NOMO-1 treated with DMSO at 0.1 percent for 48 hours (cell line): Measurements from ENCODE around the gene PSME1.

Experiments
- DNase-seq: peaks from one replicate; lab custom pipeline; 2025; ENCODE audit not compliant: unreplicated experiment; lab: John Stamatoyannopoulos, UW

PSME1 gene

GRCh38 chr14:24167469-24168114 is 31.6 kb downstream of the PSME1 start:
- no peak for DNase-seq

- no peak for DNase-seq
Measured at GRCh38 chr14:24171422-24172260, 35.6 kb downstream of the PSME1 start, which contains the start of gene REC8. Gene REC8 (plus strand): TSS chr14:24172080. CDS start chr14:24172553, 473 bp downstream.

- no peak for DNase-seq
Measured at GRCh38 chr14:24172261-24172860, 36.4 kb downstream of the PSME1 start.

GRCh38 chr14:24172871-24173281 is 36.9 kb downstream of the PSME1 start:
- DNase-seq: no peak

- DNase-seq: no peak
Measured at GRCh38 chr14:24176599-24176998, 40.6 kb downstream of the PSME1 start.

- DNase-seq: no peak
Measured at GRCh38 chr14:24177041-24177825, 41.2 kb downstream of the PSME1 start.

- DNase-seq: no peak
Measured at GRCh38 chr14:24177891-24178290, 41.9 kb downstream of the PSME1 start.

- no peak for DNase-seq
Measured at GRCh38 chr14:24178399-24179178, 42.6 kb downstream of the PSME1 start.

- no peak for DNase-seq
Measured at GRCh38 chr14:24179294-24179960, 43.4 kb downstream of the PSME1 start.

GRCh38 chr14:24179961-24180796 is 44.2 kb downstream of the PSME1 start:
- DNase-seq: no peak

- DNase-seq: no peak
Measured at GRCh38 chr14:24181371-24182077, 45.5 kb downstream of the PSME1 start.

- no peak for DNase-seq
Measured at GRCh38 chr14:24182110-24182882, 46.3 kb downstream of the PSME1 start.

GRCh38 chr14:24183014-24183481 is 47.1 kb downstream of the PSME1 start:
- no peak for DNase-seq

- no peak for DNase-seq
Measured at GRCh38 chr14:24184104-24184970, 48.3 kb downstream of the PSME1 start.

- no peak for DNase-seq
Measured at GRCh38 chr14:24185026-24185425, 49.0 kb downstream of the PSME1 start.

GRCh38 chr14:24185741-24186140 is 49.7 kb downstream of the PSME1 start:
- no peak for DNase-seq
